Measurements from ENCODE around the gene ZNF664.

Gene ZNF664

GRCh38 chr12:123992118-123992825, 19.3 kb downstream of the ZNF664 start:
- DNase-seq: no peak

- DNase-seq: no peak
Observed at GRCh38 chr12:123995023-123995748, 22.2 kb downstream of the ZNF664 start.

- DNase-seq: no peak
Observed at GRCh38 chr12:123996581-123996980, 23.6 kb downstream of the ZNF664 start.

- DNase-seq: no peak
Observed at GRCh38 chr12:123997033-123997822, 24.2 kb downstream of the ZNF664 start.

- DNase-seq: no peak
Observed at GRCh38 chr12:123997908-123998307, 24.9 kb downstream of the ZNF664 start.

GRCh38 chr12:123998344-123998990, 25.5 kb downstream of the ZNF664 start:
- DNase-seq: no peak

- no peak for DNase-seq
Observed at GRCh38 chr12:123998991-123999359, 26.0 kb downstream of the ZNF664 start.

- DNase-seq: no peak
Observed at GRCh38 chr12:124000111-124000510, 27.1 kb downstream of the ZNF664 start.

- DNase-seq: no peak
Observed at GRCh38 chr12:124001343-124001742, 28.3 kb downstream of the ZNF664 start.

- DNase-seq: no peak
Observed at GRCh38 chr12:124002021-124002644, 29.1 kb downstream of the ZNF664 start.

- DNase-seq: no peak
Observed at GRCh38 chr12:124002654-124003053, 29.6 kb downstream of the ZNF664 start.

GRCh38 chr12:124004233-124004875, 31.3 kb downstream of the ZNF664 start:
- no peak for DNase-seq

- DNase-seq: no peak
Observed at GRCh38 chr12:124006085-124006845, 33.2 kb downstream of the ZNF664 start.

GRCh38 chr12:124006846-124007713, 34.1 kb downstream of the ZNF664 start:
- no peak for DNase-seq

GRCh38 chr12:124007826-124008570, 35.0 kb downstream of the ZNF664 start:
- DNase-seq: no peak

- DNase-seq: no peak
Observed at GRCh38 chr12:124008595-124008994, 35.6 kb downstream of the ZNF664 start.

- no peak for DNase-seq
Observed at GRCh38 chr12:124009781-124010180, 36.8 kb downstream of the ZNF664 start.

- no peak for DNase-seq
Observed at GRCh38 chr12:124010687-124011086, 37.7 kb downstream of the ZNF664 start.

- no peak for DNase-seq
Observed at GRCh38 chr12:124011435-124012115, 38.6 kb downstream of the ZNF664 start.
